Endometrium (tissue), 2 donors: ENCODE results near the gene IDI1.

ENCODE experiments used
- FAIRE-seq: peaks from 2 replicates; lab custom pipeline; 2012; peaks lifted over from hg19 to GRCh38; lab: Jason Lieb, UNC
- donor health status: control.
- donor health status: control.

The IDI1 gene

DNA sequence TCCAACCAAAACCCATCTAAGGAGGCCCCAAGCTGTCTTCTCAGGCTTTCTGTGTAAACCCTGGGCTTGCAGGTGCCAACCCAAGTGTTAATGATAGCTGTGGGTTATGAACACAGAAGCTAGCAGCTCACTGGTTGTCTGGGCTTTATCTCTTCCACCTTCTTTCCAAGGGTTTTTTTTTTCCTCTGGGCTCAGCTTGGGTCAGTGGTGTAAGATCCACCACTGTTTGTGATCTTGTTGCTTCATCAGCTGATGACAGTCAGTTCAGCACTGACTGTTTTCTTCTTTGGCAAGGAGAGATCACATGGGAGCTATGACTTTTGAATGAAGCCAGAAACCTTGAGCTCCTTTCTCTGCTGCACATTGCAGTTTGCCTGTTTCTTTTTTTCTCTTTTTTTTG lies 56.0 kb downstream of the IDI1 start:
- FAIRE-seq, result no peak

DNA sequence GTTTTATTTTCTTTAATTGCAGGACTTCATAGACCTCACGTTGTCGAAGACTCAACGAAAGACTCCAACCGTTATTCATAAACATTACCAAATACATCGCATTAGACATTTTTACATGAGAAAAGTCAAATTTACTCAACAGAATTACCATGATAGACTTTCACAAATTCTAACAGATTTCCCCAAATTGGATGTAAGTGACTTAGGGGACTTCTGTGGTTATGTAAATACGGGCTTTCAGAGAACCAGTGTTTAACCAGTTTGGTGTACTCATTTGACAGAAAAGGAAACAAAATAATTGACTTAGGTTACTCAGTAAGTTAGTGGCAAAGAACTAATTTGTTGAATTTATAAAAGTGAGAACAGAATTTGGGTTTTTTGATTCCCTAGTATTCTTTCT lies 56.5 kb downstream of the IDI1 start:
- FAIRE-seq, result no peak

DNA sequence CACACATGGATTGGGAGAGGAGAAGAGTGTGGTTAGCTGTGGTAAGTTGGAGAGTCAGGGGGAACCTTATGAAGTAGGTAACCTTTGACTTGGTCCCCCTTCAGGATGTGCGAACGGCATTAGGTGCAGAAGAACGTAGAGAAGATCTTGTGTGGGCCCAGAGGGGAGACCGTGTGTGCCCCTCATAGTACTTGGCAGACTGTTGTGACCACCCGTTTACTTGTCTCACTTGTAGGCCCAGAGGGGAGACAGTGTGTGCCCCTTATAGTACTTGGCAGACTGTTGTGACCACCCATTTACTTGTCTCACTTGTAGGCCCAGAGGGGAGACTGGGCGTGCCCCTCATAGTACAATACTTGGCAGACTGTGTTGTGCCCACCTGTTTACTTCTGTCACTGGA lies 58.1 kb downstream of the IDI1 start:
- no peak for FAIRE-seq
